Mucosa of gallbladder (tissue), 1 donor: ENCODE data around the gene MYO1D. TPM values are rescaled to one million over a fixed set of nuclear protein-coding genes. Genes with fewer than 3 reads are reported as not detected.
"Not testable (repeated sequence)": the region's sequence is repeated elsewhere in the genome, so short reads cannot be mapped to it uniquely, and the experiment has no call there.

ENCODE experiments used
- DNase-seq: peaks from one replicate; pipeline ENCODE4 v3.0.0-alpha.2; 2020; ENCODE audit warnings: low spot score
- total RNA-seq: library from RNA; stranded (reverse); gene quantifications from one replicate; pipeline ENCODE4 v1.2.1, GENCODE V29; 2021
- donor health status: DM: no; HTN: no; CAD: no.

The MYO1D gene
- total RNA-seq, 1 donor from 2014 or later, result 150 TPM

DNA sequence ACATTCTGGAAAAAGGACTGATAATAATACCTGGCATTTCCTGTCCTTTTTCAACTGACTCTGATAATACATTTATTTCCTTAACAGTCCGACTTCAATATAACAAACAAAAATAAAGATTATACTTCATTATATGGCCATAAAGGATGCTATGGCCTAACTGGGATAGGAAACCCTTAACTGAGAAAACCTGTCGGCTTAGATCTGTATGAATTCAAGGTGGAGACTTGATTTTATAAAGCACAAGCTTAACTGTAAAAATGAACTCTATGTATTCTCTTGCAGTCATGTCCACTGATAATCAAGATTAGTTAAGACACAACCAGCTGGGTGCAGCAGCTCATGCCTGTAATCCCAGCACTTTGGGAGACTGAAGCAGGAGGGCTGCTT, 102.2 kb downstream of the MYO1D start:
- no peak for DNase-seq

DNA sequence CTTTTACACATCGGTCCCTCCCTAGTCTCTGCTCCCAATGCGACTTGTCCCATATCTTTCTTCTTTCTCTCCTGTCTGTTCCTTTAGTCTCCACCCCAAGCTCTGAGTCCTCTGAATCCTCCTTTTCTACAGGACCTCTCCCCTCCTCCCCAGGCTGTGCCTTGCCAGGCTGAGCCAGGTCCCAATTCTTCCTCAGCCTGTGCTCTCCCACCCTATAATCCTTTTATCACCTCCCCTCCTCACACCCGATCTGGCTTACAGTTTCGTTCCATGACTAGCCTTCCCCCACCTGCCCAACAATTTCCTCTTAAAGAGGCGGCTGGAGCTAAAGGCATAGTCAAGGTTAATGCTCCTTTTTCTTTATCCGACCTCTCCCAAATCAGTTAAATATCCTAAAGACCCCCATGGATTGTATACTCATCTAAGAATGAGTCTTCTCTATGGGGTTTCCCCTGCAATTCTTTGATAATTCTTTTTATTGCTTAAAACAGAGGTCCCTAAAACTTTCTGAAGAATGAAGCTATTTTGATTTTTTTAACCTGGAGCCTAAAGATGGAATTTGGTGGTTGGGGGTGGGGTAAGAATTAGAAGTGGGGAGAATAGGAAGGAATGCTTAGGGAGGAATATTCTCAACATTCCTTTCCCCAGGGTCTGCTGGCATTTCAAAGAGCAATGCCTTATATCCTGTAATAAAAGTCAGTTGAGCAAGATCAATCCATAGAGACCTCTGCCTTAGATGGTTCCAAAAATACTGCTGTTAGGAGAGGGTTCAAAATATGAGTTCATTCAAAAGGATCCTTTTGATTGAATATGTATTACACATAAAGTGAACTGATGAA, 102.8 kb downstream of the MYO1D start:
- no peak for DNase-seq

DNA sequence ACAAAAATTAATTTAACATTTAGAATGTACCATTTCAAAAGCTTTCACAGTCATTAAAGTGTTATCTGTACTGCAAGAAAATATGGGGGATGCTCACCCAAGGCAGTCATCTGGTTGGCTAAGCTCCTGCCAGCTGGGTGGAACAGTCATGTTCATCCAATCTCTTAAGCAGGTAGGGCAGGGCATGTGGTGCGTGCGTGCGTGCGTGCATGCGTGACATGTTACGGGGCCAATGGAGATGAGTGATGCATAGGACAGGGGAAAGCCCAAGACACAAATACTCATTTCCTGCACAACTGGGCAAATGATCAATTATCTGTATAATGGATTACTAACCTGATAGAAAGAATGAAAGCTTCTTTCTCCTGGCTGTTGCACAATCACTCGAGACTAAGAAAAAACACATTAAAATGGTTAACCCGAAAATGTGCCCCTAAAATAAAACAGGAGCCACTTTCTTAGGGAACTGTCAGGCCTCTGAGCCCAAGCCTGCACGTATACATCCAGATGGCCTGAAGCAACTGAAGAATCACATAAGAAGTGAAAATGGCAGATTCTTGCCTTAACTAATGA, 104.4 kb downstream of the MYO1D start:
- DNase-seq, result no peak

DNA sequence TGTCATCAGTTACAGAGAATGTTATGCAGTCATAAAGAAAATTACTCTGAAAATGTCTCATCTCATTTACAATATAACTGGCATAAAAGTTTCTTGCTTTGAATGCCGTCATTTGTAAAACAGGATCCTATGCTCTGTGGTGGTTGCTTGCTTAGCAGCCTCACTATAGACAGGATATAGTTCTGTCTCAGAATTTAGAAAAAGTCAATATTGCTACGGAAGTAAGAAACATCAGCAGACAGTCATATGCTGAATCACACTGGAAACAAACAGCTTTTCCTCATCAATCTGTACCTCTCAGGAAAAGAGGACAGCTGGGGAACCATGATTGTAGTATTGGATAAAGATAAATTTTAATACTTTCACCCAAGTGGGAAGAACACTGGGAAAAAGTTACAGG, 105.5 kb downstream of the MYO1D start:
- DNase-seq, result no peak

DNA sequence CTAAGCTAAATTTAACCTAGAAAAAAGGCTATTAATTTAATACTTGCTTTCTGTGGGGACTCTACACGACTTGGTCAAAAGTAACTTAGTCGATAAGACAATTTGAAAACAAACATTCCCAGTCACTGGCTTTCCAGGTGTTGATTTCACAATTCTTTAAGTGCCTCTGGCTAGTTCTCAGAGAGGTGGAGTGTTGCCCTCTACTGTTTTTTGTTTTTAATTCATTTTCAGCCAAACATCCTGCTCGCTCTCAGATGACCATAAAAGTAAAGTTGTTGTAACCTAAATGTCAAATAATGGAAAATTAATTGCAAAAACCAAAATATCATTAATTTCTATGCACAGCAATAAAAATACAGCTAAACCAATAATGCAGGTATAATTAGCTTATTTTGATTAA, 107.1 kb downstream of the MYO1D start:
- no peak for DNase-seq

DNA sequence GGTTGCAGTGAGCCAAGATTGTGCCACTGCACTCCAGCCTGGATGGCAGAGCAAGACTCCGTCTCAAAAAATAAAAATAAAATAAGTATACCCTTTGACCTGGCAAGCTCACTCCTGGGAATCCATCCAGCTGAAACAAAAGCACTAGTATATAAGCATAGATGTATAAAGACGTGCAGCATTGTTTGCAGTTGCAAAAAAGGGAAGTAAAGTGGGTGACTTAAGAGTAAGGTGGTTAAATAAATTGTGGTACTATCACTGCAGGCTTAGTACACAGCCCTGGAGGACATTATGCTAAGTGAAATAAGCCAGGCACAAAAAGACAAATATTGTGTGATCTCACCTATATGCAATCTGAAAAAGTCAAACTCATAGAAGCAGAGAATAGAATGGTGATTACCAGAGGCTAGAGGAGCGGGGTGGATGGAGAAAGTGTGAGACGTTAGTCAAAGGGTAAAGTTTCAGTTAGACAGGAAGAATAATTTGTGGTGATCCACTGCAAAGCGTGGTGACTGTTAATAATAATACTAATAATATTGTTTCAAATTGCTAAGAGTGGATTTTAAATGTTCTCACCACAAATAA, 113.0 kb downstream of the MYO1D start:
- no peak for DNase-seq

DNA sequence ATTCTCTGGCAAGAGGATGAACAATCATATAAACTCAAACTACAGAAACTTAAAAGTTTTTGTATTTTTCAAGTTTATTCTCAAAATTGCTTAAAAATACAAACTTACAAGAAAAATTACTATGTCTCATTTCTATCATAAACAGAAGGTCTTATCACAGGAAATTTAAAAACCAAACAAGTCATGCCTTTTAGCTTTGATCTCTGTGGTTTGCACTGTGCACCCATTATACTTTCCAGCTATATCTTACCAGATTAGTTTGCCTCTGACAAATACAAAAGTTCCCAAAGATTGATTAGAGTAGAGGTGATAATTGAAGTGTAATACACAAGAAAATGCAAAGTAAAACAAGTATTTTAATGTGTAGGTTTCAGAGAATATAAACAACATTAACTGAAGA, 117.4 kb downstream of the MYO1D start:
- no peak for DNase-seq

DNA sequence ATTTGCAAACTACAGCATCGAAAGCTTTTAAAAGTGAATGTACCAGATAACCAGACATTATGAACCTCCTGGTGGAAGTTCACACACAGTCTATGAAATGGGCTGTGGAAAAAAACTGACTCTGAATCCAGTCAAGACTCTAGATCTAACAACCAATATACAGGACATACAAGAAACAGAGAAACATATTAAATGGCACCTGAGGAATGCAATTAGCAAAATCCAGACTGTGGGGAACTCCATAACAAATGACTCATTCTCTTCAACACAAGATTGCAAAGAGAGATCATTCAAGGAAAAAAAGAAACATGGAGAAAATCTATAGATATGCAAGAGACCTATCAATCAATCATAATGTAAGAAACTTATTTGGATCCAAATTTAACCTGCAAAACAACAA, 119.0 kb downstream of the MYO1D start:
- DNase-seq, result no peak

DNA sequence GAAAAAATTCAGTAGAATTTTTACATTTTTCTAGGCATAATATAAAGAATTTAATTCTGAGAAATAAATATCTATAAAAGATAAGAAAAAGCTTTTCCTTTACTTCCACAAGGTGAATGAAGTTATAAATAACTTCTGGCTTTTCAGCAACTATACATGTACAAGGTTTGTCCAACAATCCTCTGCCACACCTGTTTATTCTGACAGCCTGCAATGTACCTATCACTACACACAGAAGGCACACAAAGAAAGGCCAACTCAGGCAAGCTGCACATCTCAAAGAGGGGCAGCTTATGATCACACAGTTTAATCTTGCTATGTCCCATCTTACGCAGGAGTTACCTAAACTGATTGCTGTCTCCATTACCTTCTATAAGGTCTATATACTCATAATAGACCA, 120.2 kb downstream of the MYO1D start:
- no peak for DNase-seq

DNA sequence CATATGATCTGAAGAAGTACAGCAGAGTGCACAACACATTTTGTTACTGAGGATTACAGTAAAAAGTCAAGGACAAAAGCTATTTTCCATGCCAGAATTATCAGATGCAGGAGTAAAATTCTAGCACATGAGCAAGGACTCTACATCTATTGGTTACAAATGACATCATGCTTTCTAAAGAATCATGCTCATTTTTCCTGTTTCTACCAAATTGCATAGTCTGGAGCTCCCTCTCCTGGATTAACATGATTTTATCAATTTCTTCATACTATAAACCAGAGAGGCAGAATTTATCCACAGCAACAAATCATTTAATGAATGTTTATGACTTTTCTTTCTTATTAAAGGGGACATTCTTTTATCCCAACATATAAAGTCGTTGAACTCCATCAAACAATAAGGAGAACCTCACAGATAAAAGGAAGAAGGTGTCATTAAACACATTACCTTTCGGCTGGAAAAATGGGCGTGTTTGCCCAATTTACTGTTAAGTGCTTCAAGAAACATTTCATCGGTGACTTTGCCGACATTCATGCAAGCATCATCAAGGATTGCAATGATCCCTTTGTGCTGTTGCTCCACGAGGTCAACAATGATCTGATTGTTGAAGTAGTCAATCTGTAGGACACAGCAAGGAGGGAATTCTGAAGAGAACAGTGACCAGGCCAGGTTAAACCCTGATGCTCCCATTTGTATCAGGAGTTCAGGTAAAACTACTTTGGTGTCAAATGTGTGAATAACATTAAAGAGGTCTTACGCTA, 121.7 kb downstream of the MYO1D start:
- no peak for DNase-seq

DNA sequence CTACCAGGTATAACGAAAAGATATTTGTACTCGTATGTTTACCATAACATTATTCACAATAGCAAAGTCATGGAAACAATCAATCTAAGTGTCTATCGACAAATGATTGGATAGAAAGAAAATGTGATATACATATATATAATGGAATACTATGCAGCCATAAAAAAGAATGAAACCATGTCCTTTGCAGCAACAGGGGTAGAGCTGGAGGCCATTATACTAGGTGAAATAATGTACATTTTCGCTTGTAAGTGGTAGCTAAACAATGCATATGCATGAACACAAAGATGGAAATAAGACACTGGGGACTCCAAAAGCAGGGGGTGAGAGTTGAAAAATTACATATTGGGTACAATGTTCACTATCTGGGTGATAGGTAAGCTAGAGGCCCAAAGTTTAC, 124.0 kb downstream of the MYO1D start:
- DNase-seq, result no peak

DNA sequence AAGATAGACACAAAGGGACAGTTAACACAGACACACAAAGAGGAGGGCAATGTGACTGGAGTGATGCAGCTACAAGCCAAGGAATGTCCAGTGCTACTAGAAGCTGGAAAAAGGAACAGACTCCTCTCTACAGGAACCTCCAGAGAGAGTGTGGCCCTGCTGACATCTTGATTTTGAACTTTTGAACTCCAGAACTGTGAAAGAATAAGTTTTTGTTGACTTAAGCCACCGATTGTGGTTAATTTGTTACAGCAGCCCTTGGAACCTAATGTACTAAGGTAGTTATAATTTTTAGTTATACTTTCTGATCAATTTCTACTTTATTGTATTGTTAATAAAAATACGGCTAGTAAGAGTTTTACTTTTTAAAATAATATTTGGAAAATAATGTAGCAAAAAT, 129.1 kb downstream of the MYO1D start:
- DNase-seq, result peak; percentile 15

DNA sequence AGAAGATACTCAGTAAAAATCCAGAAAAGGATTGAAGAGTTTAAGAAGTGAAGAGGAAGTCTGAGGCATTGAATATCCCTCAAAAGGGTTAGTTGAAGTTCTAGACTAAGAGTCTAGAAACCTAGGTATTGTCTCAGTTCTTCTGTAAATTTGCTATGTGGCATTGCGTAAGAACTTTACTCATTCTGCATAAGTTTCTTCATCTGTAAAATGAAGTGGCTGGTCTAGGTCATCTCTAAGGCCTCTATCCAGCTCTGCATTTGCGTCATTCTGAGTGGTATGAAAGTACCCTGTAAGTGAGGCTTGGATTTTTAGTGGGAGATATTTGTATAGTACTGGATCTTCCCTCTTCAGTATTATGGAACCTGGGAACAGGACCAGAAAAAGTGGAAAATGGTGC, 130.2 kb downstream of the MYO1D start:
- DNase-seq, result no peak

DNA sequence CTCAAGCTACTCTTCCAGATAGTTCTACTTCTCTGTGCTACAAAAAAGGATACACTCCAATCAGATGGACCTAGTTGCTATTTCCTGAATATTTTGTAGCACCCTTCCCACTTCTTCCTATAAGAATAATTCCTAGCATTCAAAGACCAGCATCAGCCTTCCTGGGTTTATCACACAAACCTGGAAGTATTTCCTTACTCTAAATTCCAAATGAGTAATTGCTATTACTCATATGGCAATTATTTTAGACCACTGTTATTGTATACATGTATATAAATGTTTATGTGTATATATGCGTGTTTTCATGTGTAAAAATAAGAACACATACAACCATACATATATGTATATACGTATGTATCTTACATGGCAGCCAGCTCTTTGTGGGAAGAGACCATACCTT, 130.6 kb downstream of the MYO1D start:
- DNase-seq, result no peak

DNA sequence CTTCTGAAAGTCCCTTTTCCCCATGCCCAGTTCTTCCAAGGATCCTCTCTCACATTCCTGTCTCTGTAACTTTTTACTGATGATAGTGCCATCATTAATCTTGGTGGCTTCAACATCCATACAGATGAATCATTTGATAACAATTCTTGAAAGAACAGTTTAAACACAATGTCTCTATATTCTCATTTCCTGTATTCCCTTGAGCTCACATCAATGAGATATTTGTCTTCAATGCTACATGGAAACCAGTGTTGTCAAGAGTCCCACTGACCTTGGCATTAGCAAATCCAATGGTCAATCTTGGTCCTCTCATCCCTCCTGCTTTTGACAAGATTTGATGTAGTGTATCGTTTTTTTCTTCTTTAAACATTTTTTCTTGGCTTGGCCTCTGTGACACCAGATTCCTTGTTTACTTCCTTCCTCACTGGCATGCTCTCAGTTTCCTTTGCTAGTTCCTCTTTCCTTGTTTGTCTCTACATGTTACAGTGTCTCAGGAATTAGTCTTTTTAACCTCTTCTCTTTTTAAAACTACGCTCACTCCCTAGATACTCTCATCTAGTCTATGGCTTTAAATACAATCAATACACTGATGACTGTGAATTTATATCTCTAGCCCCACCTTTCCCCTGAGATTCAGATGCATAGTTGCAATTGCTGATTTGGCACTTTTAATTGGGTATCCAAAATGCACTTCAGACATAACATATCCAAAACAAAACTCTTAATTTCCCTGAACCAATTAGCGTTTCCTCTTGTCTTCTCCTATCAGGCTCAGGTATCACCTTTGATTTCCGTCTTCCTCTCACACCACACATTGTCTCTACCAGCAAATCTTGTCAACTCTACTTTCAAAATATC, 134.0 kb downstream of the MYO1D start:
- no peak for DNase-seq

DNA sequence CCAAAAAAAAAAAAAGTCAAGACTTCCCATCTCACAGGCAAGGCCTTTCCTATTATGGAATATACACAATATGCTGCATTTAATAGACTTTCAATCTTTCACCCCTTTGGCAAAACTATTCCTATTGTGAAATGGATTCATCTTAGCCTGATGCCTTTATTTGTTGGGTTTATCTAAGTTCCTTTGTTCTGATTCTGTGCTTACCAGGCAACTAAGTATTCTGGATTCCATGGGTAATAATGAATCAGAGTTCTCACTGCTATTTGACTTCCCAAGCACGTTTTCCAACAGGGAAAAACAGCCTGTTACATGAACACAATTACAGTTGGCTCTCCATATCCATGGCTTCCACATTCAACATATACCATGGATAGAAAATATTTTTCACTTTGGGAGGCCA, 135.5 kb downstream of the MYO1D start:
- no peak for DNase-seq

DNA sequence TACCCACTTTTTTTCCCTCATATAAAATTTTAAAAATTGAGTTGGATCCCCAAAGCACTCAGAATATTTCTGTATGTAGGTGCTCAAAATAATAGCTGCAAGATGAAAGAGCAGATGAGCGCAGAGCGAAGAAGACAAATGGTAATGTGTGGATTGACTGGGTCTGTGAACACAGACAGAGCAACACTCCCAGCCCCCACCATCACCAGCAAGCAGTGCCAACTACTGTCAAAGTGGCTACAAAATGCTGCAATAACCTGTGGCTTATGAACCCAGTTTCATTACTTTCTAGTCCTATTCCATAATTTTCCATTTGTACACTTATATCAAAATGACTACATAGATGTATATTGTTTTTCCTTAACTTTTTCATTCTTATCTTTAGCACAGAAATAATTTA, 137.2 kb downstream of the MYO1D start:
- no peak for DNase-seq

DNA sequence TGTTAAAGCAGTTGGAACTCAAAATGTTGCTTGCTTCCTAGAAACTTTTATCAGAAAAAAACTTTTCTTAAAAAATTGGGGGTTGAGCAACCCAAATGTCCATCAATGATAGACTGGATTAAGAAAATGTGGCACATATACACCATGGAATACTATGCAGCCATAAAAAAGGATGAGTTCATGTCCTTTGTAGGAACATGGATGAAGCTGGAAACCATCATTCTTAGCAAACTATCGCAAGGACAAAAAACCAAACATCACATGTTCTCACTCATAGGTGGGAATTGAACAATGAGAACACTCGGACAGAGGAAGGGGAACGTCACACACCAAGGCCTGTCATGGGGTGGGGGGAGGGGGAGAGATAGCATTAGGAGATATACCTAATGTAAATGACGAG, 137.8 kb downstream of the MYO1D start:
- not testable (repeated sequence) for DNase-seq

DNA sequence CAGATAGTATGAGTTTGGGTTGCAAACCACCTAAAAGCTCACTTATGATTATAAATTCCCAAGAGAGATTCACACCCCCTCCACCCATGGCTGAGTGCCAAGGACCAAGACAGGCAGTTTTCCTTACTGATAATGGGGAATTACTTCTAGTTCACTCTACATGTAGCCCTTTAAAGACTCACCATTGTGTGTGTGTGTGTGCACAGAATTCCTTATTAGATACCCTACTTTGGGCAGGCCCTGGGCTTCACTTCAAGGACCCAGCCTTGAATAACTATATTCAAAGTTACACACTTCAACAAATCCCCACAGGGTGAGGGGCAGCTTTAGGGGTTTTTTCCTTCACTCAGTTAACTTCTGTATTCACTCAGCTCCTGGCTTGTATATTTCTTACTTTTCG, 143.5 kb downstream of the MYO1D start:
- DNase-seq, result no peak

DNA sequence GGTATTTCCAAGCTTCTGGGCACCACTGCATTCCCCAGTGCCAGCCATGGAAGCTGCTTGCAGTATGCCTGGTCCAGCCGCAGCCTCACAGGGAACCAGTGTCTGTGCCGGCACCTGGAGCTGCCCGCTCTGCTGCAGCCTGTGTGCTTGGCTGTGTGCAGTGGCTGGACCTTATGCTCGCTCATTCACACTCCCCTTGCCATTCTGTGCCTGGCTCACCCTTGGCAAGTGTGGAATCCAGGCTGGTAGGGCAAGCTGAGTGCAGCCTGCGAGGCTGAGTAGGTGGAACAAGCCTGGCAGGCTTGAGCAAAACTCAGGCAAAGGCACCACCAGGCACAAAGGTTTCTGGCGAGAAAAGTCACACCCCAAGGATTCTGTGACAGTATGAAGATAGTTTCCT, 144.0 kb downstream of the MYO1D start:
- no peak for DNase-seq

DNA sequence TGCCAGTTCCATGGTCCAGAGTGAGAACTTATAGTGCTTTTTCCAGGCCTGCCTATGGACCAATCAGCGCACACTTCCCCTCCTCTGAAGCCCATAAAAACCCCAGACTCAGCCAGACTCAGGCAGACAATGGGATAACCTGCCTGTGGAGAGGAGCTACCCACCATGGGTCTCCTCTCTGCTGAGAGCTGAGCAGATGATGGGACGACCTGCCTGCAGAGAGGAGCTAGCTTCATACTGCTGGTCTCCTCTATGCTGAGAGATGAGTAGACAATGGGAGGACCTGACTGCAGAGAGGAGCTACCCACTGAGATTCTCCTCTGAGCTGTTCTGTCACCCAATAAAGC, 144.7 kb downstream of the MYO1D start:
- DNase-seq, result no peak
